Ovary (tissue), 3 donors: ENCODE measurements around the gene KCNQ5.

Experiments
- CTCF ChIP-seq, 3 donors: fragments of 450-650 bp in 2 of 3; fragments of 200-600 bp in 1 of 3; IDR thresholded peaks; one replicate each; pipeline versions ENCODE4 v1.5.1 to v1.8.0; 2016 to 2022; ENCODE audit warnings: antibody characterized with exemption in 3 of 3, mild to moderate bottlenecking in 1 of 3
- POLR2A ChIP-seq: fragments of 450-650 bp; IDR thresholded peaks from one replicate; pipeline ENCODE4 v1.6.1; 2017; ENCODE audit warnings: antibody characterized with exemption, mild to moderate bottlenecking, moderate library complexity
- donor health status: DM: no; HTN: no; CAD: no.

- TF ChIP-seq POLR2A: no peak
- TF ChIP-seq CTCF (IDR thresholded peaks at IDR 0.05): no peak
Measured at GRCh38 chr6:72817208-72817607, 195.3 kb downstream of the KCNQ5 start.
